Measurements from ENCODE around the gene PPP1R7. TPM values are rescaled to one million over a fixed set of nuclear protein-coding genes. Genes with fewer than 3 reads are reported as not detected.

PPP1R7 gene
- total RNA-seq, 1 experiment from 2014 or later: 49.1 TPM

DNA sequence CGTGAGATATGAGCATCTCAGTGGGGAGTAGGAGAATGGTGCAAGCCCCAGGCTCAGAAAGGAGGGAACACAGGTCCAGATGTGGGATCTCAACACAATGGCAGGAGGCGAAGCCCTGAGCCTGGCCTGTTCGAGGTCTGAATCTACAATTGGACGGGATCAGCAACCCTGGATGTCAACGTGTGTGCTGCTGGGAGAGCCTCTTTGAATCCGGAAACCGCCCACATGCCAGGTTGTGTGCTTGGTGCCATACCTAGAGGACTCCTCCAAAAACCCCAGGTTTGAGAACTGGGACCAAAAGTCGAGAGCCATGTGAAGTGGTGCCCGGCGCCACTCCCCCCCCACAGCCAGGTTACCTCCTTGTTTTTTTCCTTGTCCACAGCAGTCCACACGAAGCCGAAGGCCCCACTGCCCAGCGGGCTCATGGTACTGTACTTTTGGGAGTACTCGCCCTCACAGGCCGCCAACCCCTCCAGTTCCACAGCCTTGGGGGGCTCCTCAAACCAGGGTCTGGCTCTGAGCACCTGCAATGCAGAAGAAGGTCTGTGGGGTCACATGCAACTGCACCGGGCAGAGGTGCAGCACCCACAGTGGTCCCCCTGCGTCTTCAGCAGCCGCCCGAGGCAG, 27.8 kb upstream of the PPP1R7 start:
- H3K36me3 Mint-ChIP-seq: peaks cover 26% of the 10 kb centered on the region
- no peak overlapping the region for H3K27ac Mint-ChIP-seq
- ATAC-seq (no peak), DNase-seq (ENCODE audit: low spot score) (no peak)
- no peak overlapping the region for H3K4me3 Mint-ChIP-seq
- no peaks in the 10 kb centered on the region for H3K4me1 Mint-ChIP-seq
- H3K9me3 Mint-ChIP-seq: peaks cover 10% of the 10 kb centered on the region
- ChIA-PET POLR2A (no interaction called here), CTCF (no interaction called here)
- no peaks in the 10 kb centered on the region for H3K27me3 Mint-ChIP-seq (ENCODE audit: low read depth)
- no peak for TF ChIP-seq ZNF121 (CRISPR knock-in tag; IDR thresholded peaks at IDR 0.05)
- TF ChIP-seq, protein P1, sequence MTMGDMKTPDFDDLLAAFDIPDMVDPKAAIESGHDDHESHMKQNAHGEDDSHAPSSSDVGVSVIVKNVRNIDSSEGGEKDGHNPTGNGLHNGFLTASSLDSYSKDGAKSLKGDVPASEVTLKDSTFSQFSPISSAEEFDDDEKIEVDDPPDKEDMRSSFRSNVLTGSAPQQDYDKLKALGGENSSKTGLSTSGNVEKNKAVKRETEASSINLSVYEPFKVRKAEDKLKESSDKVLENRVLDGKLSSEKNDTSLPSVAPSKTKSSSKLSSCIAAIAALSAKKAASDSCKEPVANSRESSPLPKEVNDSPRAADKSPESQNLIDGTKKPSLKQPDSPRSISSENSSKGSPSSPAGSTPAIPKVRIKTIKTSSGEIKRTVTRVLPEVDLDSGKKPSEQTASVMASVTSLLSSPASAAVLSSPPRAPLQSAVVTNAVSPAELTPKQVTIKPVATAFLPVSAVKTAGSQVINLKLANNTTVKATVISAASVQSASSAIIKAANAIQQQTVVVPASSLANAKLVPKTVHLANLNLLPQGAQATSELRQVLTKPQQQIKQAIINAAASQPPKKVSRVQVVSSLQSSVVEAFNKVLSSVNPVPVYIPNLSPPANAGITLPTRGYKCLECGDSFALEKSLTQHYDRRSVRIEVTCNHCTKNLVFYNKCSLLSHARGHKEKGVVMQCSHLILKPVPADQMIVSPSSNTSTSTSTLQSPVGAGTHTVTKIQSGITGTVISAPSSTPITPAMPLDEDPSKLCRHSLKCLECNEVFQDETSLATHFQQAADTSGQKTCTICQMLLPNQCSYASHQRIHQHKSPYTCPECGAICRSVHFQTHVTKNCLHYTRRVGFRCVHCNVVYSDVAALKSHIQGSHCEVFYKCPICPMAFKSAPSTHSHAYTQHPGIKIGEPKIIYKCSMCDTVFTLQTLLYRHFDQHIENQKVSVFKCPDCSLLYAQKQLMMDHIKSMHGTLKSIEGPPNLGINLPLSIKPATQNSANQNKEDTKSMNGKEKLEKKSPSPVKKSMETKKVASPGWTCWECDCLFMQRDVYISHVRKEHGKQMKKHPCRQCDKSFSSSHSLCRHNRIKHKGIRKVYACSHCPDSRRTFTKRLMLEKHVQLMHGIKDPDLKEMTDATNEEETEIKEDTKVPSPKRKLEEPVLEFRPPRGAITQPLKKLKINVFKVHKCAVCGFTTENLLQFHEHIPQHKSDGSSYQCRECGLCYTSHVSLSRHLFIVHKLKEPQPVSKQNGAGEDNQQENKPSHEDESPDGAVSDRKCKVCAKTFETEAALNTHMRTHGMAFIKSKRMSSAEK (CRISPR knock-in tag; IDR thresholded peaks at IDR 0.05; ENCODE audit: borderline replicate concordance): no peak
- TF ChIP-seq, protein P2, sequence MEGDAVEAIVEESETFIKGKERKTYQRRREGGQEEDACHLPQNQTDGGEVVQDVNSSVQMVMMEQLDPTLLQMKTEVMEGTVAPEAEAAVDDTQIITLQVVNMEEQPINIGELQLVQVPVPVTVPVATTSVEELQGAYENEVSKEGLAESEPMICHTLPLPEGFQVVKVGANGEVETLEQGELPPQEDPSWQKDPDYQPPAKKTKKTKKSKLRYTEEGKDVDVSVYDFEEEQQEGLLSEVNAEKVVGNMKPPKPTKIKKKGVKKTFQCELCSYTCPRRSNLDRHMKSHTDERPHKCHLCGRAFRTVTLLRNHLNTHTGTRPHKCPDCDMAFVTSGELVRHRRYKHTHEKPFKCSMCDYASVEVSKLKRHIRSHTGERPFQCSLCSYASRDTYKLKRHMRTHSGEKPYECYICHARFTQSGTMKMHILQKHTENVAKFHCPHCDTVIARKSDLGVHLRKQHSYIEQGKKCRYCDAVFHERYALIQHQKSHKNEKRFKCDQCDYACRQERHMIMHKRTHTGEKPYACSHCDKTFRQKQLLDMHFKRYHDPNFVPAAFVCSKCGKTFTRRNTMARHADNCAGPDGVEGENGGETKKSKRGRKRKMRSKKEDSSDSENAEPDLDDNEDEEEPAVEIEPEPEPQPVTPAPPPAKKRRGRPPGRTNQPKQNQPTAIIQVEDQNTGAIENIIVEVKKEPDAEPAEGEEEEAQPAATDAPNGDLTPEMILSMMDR (IDR thresholded peaks at IDR 0.05): no peak
- TF ChIP-seq, protein P3, sequence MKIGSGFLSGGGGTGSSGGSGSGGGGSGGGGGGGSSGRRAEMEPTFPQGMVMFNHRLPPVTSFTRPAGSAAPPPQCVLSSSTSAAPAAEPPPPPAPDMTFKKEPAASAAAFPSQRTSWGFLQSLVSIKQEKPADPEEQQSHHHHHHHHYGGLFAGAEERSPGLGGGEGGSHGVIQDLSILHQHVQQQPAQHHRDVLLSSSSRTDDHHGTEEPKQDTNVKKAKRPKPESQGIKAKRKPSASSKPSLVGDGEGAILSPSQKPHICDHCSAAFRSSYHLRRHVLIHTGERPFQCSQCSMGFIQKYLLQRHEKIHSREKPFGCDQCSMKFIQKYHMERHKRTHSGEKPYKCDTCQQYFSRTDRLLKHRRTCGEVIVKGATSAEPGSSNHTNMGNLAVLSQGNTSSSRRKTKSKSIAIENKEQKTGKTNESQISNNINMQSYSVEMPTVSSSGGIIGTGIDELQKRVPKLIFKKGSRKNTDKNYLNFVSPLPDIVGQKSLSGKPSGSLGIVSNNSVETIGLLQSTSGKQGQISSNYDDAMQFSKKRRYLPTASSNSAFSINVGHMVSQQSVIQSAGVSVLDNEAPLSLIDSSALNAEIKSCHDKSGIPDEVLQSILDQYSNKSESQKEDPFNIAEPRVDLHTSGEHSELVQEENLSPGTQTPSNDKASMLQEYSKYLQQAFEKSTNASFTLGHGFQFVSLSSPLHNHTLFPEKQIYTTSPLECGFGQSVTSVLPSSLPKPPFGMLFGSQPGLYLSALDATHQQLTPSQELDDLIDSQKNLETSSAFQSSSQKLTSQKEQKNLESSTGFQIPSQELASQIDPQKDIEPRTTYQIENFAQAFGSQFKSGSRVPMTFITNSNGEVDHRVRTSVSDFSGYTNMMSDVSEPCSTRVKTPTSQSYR (CRISPR knock-in tag; IDR thresholded peaks at IDR 0.05): no peak
- no peak for TF ChIP-seq NR3C1 (CRISPR knock-in tag; conservative IDR thresholded peaks at IDR 0.05; ENCODE audit: low read depth)
- no peak for TF ChIP-seq JAZF1 (CRISPR knock-in tag; IDR thresholded peaks at IDR 0.05)
- TF ChIP-seq NFYB (CRISPR knock-in tag; conservative IDR thresholded peaks at IDR 0.05; ENCODE audit: low read depth): no peak
- no peak for TF ChIP-seq CREM (CRISPR knock-in tag; IDR thresholded peaks at IDR 0.05)

DNA sequence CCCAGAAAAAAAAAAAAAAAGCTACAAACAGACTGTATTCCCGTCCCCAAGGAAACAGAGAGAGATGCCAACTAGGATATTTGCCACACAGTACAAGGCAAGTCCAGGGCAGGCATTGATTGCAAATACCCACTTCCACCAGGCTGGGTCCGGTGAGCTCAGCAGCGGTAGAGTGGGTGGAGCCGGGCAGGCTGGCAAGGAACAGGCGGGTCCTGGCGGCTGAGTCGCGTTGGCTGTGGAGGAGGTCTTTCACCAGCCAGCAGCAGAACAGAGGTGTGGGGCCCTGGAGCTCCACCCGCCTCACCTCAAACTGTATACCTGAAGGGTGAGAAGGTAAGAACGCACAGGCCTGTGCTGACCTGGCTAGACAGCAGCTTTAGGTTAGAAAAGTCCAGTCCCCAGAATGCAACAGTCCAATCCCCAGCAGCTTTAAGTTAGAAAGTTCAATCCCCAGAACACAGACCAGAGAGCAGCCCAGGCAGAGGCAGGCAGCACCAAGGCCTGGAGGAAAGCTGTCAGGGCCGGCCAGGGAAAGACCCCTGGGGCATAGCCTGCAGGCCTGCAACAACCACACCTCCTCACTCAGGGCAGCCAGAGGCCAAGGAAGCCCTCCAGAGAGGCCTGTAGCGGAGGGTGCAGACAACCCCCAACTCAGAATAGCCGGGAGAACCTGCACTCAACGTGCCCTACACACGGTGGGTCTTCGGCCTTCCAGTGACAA, 26.3 kb upstream of the PPP1R7 start:
- no peak for ATAC-seq
- H3K36me3 Mint-ChIP-seq: peaks cover 26% of the 10 kb centered on the region
- peaks cover 10% of the 10 kb centered on the region for H3K9me3 Mint-ChIP-seq
- no peak overlapping the region for H3K4me3 Mint-ChIP-seq
- ChIA-PET POLR2A (interaction anchor here (0.6 to 0.7 kb wide), 3 partner anchors 13 to 549 kb away, joined by 3 to 4 read pairs (median 4); no protein-coding TSS in a partner anchor), CTCF (interaction anchor here (0.5 kb wide), 1 partner anchor 480 kb away, joined by 3 read pairs; no protein-coding TSS in a partner anchor)
- H3K27ac Mint-ChIP-seq: no peak overlapping the region
- no peaks in the 10 kb centered on the region for H3K27me3 Mint-ChIP-seq (ENCODE audit: low read depth)
- DNase-seq (ENCODE audit: low spot score): no peak
- TF ChIP-seq ZNF121 (CRISPR knock-in tag; IDR thresholded peaks at IDR 0.05): no peak
- no peak for TF ChIP-seq KAT7 (CRISPR knock-in tag; IDR thresholded peaks at IDR 0.05; ENCODE audit: borderline replicate concordance)
- TF ChIP-seq CREB1 (CRISPR knock-in tag; IDR thresholded peaks at IDR 0.05): no peak
- TF ChIP-seq, protein P4, sequence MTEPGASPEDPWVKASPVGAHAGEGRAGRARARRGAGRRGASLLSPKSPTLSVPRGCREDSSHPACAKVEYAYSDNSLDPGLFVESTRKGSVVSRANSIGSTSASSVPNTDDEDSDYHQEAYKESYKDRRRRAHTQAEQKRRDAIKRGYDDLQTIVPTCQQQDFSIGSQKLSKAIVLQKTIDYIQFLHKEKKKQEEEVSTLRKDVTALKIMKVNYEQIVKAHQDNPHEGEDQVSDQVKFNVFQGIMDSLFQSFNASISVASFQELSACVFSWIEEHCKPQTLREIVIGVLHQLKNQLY (CRISPR knock-in tag; IDR thresholded peaks at IDR 0.05): no peak
- no peak for TF ChIP-seq NFE2L1 (CRISPR knock-in tag; IDR thresholded peaks at IDR 0.05)
- TF ChIP-seq, protein P5, sequence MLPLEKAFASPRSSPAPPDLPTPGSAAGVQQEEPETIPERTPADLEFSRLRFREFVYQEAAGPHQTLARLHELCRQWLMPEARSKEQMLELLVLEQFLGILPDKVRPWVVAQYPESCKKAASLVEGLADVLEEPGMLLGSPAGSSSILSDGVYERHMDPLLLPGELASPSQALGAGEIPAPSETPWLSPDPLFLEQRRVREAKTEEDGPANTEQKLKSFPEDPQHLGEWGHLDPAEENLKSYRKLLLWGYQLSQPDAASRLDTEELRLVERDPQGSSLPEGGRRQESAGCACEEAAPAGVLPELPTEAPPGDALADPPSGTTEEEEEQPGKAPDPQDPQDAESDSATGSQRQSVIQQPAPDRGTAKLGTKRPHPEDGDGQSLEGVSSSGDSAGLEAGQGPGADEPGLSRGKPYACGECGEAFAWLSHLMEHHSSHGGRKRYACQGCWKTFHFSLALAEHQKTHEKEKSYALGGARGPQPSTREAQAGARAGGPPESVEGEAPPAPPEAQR (CRISPR knock-in tag; IDR thresholded peaks at IDR 0.05): no peak
- TF ChIP-seq, protein P6, sequence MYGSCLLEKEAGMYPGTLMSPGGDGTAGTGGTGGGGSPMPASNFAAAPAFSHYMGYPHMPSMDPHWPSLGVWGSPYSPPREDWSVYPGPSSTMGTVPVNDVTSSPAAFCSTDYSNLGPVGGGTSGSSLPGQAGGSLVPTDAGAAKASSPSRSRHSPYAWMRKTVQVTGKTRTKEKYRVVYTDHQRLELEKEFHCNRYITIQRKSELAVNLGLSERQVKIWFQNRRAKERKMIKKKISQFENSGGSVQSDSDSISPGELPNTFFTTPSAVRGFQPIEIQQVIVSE (CRISPR knock-in tag; IDR thresholded peaks at IDR 0.05; ENCODE audit: borderline replicate concordance): no peak
- no peaks in the 10 kb centered on the region for H3K4me1 Mint-ChIP-seq

Data from WTC11 (cell line).